Choroid plexus epithelial cell (primary cell): ENCODE measurements around the gene CLSTN1.
A peak's percentile ranks its signal among the peaks of the same experiment; 100 is the strongest.

Experiments used
- DNase-seq: peaks from one replicate; pipeline ENCODE4 v3.0.0-alpha.2; 2010; ENCODE audit warnings: low read depth
- H3K4me3 ChIP-seq: 2 replicates; pipeline ENCODE4 v1.5.1; 2011; ENCODE audit warnings: low read depth, mild to moderate bottlenecking, control low read depth, low read length, moderate library complexity
- CTCF ChIP-seq: conservative IDR thresholded peaks from 2 replicates; pipeline ENCODE4 v1.5.1; 2011; ENCODE audit warnings: low read depth, mild to moderate bottlenecking, control low read depth, inconsistent platforms, low read length, moderate library complexity

The CLSTN1 gene

GRCh38 chr1:9706178-9706577 lies 117.6 kb downstream of the CLSTN1 start:
- no peak overlapping the region for H3K4me3 ChIP-seq
- no peak for TF ChIP-seq CTCF
- no peak for DNase-seq

DNA sequence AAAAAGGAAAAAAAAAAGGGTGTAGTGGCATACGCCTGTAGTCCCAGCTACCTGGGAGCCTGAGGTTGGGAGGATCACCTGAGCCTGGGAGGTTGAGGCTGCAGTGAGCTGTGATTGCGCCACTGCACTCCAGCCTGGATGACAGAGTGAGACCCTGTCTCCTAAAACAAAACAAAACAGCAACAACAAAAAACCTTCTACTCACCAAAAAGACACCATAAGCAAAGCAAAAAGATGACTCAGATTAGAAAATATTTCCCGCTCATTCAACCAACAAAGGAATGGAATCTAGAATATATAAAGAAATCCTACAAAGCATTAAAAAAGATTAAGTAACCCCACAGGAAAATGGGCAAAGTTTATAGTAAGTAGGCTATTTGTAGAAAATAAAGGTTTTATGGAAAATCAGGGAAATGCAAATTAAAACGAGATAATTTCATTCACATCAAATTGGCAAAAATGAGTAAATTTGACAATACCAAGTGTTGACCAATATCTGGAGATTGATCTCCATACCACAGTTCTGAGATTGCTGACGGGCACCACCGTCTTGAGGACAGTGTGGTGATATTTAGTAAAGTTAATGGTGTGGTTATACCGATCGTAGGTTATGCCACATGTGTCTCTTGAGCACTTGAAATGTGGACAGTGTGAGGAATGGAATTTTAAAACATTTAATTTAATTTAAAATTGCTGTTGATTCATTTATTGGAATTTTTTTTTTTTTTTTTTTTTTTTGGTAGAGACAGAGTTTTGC lies 118.2 kb downstream of the CLSTN1 start:
- peak; percentile 52 for DNase-seq
- H3K4me3 ChIP-seq: no peak overlapping the region
- TF ChIP-seq CTCF: no peak

GRCh38 chr1:9703681-9704080 lies 120.1 kb downstream of the CLSTN1 start:
- DNase-seq: no peak
- H3K4me3 ChIP-seq: no peak overlapping the region
- TF ChIP-seq CTCF: no peak

DNA sequence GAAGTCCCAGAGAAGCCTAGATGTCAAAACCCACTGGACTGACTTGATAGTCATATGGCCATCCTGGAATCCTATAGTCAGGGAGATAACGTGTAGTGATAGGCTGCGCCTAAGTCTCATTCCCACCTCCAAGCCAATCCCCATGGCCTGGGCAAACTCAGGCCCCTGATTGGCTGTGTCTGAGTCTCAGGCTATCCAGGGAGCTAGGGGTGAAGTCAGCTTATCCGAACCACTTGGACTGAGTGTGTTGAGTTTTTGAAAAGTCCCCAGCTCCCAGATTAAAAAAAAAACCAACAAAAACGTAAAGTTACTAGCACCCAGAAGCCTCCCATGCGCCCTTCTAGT lies 120.6 kb downstream of the CLSTN1 start:
- DNase-seq: no peak
- H3K4me3 ChIP-seq: no peak overlapping the region
- no peak for TF ChIP-seq CTCF

DNA sequence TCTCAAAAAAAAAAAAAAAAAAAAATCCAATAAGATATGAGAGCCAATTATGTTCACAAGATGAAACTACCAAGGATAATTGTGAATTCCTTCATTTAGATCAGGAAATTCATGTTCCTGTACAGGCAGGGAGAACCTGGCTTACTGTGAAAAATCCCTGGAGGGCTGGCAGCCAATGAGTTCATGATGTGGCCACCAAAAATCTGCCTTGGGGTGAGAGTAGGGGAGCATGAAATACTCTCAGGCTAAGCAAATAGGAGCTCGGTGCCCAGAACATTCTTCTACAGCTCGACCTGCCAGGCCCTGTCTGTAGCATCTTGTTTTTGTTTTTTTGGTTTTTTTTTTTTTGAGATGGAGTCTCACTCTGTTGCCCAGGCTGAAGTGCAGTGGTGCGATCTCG lies 122.1 kb downstream of the CLSTN1 start:
- TF ChIP-seq CTCF: no peak

DNA sequence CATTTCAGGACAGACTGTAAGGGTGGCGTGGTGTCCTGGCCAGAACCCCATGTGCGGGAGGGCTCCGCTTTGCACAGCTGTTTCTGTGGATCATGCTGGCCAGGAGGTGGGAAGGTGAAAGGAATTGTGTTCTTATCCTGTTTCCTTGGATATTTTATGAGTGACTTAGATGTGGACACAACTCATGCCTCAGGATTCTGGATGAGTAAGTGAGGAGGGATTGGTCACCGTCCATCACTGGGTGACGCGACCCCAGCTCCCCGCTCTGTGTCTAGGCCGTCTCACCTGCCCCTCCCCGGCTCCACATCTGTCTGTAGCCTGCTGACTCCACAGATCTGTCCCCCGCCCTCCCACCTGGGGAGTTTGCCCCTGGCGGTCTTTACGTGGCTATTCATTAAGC lies 123.4 kb downstream of the CLSTN1 start:
- H3K4me3 ChIP-seq: no peak overlapping the region
- peak; percentile 50 for DNase-seq
- no peak for TF ChIP-seq CTCF

More for the DNA sequence above, 122.1 kb downstream of the CLSTN1 start:
- no peak overlapping the region for H3K4me3 ChIP-seq
- no peak for DNase-seq

DNA sequence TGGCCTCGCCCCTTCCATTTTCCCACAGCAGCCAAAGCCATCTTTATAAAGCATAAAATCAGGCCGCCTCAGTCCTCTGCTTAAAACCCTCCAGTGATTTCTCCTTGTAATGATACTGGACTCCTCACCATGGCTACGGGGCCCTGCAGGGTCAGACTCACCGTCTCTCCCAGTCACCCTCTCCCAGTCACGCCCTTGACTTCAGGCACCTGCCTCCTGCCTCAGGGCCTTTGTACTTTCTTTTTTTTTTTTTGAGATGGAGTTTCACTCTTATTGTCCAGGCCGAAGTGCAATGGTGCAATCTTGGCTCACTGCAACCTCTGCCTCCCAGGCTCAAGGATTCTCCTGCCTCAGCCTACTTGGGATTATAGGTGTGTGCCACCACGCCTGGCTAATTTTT lies 124.4 kb downstream of the CLSTN1 start:
- H3K4me3 ChIP-seq: no peak overlapping the region
- TF ChIP-seq CTCF: no peak
- DNase-seq: no peak
